ENCODE results near the gene PLEKHA3. TPM values are rescaled to one million over a fixed set of nuclear protein-coding genes. Genes with fewer than 3 reads are reported as not detected.

The PLEKHA3 gene
- total RNA-seq, 1 experiment from 2014 or later = 10.8 TPM

DNA sequence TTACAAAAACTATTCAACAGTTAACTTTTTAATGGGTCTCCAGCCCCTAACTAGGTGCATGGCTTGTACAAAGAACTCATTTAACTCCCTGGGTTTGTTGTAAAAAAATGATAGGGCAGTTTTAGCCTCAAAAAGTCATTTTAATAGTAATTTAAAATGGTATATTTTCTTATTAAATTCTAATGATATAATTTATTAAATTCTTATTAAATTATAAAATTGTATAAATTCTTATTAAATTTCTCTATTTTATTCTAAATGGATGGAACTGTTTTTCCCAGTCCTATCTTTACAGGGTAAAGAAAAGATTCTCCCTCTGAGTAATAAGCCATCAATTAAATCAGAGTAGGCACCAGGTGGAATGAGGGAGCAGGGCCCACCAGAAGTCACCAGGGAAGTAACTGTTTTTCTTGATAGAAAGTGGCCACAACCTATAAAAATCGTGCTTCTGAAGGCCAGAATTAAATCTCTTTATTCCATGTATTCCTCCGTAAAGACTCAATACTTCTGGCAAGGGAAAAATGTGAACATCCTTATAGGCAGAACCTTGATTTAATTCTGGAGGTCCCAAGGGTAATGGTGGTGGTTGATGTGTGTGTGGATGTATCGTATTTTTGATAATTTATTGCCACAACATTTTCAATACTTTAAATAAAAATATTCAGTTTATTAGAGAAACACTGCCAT lies 2.7 kb upstream of the PLEKHA3 start:
- in situ Hi-C loops (cut with HindIII; ENCODE audit: low pct_unique_long_range_greater_than_20kb, low sequenced_read_pairs) = no loop called here
- no peak for DNase-seq (ENCODE audit: low read depth)

DNA sequence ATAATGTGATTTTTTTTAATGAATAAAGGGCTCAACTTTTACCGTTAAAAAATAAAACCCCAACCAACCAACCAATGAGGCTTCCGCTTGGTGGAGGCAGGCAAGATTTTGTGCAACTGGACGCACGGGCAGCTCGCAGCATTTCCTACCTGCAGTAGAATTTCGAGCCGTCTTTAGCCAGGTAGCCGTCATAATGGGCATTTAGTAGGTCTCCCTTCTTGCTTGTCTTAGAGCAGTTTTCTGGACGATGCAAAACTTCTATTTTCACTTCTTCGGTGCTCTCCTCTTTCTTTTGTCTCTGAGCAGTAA lies 2.2 kb upstream of the PLEKHA3 start:
- in situ Hi-C loops (cut with HindIII; ENCODE audit: low pct_unique_long_range_greater_than_20kb, low sequenced_read_pairs) = no loop called here
- no peak for DNase-seq (ENCODE audit: low read depth)

DNA sequence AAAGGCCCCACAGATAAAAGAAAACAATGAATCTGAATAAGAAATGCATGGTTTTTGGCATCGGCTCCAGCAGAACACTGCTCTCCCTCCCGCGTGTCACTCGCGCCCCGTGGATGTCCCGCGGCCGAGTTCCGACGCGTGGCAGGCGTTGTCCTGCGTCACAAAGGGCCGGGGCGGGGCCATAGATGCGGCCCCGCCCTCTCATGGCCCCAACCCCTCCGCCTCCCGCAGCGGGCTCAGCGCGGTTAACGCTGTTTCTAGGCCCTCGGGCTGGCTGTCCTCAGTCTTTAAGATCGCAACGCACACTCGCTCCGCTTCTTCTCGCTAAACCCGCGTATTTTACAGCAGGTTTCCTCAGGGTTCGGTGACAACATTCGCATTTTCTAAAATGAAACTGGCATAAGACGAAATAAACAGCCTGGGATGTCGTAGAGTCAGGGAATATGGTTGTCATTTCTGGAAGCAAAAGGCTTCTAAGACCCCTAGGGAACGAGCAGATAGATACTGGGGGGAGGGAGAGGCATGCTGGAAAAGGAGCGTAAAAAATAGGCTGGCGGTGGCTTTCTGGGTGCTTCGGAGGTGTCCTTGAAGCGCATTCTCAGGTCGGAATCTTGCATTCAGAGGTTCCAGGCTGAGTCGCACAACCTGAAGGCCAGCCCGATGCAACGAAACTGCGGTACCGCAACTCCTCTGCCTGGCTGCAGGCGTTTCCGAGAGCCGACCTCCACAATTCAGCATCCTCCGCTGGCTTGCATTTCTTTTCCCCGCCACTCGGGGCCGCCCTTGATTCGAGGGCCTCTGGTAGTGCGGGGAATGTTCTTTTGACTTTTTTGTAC lies 1.6 kb upstream of the PLEKHA3 start, which contains the start of gene FKBP7:
Gene FKBP7 (minus strand): TSS at position 162 of the 836 bp plus-strand sequence. CDS start 101 bp downstream, at position 61.
- peak; percentile 79 for DNase-seq (ENCODE audit: low read depth)

DNA sequence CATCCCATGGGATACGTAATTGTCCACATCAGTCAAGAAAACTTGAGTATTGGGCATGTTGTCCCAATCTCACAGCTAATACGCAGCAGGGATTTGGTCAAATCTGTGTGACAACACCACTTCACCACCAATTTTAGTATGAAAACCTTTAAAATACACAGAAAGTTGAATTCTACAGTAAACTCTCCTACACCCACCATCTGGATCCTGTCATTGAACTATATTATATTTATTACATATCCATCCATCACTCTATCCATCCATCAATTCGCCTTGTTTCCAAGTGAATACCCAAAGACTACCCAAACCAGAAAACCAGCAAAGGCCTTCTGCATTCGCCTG lies 1.0 kb upstream of the PLEKHA3 start:
- in situ Hi-C loops (cut with HindIII; ENCODE audit: low pct_unique_long_range_greater_than_20kb, low sequenced_read_pairs) = no loop called here
- no peak for DNase-seq (ENCODE audit: low read depth)

More for the DNA sequence above, 1.6 kb upstream of the PLEKHA3 start, which contains the start of gene FKBP7:
- in situ Hi-C loops (cut with HindIII; ENCODE audit: low pct_unique_long_range_greater_than_20kb, low sequenced_read_pairs) = no loop called here

DNA sequence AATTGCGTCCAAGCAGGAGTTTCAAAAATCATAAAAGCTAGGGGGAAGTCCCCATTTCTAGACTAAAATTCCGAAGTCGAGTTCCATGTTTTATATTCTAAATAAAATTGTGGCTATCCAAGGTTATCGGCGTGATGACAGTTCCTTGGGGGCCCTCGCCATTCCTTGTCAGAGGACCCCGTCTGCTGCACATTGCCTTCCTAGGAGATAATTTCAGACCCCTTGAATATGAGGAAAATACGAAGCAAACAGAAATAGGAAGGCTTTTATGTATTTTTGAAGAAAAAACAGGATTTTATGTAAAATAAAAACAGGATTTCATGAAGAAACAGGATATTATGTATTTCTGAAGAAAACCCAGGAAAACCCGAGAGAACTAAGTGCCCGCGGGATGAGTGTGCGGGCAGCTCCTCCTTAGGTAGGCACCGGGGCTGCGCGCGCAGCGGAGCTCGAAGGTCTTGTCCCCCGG lies 465 bp upstream of the PLEKHA3 start:
- no peak for DNase-seq (ENCODE audit: low read depth)
- in situ Hi-C loops (cut with HindIII; ENCODE audit: low pct_unique_long_range_greater_than_20kb, low sequenced_read_pairs) = no loop called here

DNA sequence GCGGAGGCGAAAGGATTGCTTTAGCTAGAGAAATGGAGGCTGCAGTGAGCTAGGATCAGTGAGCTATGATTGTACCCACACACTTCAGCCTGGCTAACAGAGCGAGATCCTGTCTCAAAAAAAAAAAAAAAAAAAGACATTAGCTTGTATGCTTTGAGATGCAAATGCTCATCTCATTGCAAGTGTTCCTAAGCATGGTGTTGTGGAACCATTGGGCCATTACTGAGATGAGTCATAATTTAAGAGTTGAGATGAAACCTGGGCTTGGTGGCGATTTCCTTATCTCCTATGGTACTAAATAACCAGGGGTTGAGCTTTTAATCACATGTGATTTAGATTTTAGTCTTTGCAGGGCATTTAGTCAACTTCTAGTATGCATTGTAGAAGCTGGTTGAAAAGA lies 2.2 kb downstream of the PLEKHA3 start:
- DNase-seq (ENCODE audit: low read depth) = peak; percentile 71
- in situ Hi-C loops (cut with HindIII; ENCODE audit: low pct_unique_long_range_greater_than_20kb, low sequenced_read_pairs) = no loop called here

DNA sequence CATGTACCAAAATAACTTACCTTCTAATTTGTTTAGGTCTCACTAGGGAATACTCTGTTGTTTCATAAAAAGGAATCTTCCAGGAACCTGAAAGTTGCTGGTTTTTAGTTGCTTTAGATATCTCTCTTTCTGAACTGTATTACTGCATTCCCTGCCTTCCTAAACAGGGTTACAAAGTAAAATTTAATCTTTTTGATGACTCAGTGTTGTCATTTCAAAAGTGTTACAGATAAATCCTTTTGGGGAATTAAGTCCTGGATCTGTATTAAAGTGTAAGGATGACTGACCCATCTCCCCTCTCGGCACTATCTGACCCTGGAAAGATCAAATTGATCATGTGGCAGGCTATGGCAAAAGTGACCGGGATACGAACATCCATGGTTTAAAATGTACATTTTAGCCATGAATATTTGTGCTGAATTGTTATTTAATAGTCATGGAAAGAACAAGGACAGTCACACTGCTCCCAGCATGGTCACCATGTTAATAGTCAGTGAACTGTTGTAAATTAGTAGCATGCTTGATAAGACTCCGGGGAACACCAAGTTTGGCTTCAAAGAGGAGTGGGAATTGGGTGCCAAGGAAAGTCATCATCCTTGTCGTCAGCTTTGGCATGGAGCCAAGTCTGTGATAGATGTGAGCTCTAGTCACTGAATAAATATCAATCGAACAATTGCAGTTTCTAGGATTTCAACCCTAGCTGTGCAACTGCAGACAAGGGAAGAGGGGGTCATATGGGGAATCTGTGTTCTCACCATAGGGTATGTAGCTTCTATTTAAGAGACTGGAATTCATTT lies 4.2 kb downstream of the PLEKHA3 start:
- in situ Hi-C loops (cut with HindIII; ENCODE audit: low pct_unique_long_range_greater_than_20kb, low sequenced_read_pairs) = no loop called here
- DNase-seq (ENCODE audit: low read depth) = peak; percentile 40

DNA sequence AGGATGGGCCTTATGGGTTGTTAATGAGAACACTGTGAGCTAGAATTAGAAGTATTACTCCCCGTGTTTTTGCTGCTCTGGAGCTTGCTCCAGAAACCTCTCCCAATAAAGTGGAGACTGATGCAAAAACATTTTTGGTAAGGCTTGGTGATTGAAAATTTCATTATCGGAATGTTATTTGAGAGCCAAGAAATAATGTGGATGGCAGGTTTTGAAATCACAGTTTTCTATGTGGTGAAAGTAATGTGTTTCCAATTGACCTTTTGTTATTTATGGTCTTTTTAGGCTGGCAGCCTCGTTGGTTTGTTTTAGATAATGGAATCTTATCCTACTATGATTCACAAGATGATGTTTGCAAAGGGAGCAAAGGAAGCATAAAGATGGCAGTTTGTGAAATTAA lies 5.1 kb downstream of the PLEKHA3 start:
- no peak for DNase-seq (ENCODE audit: low read depth)
- in situ Hi-C loops (cut with HindIII; ENCODE audit: low pct_unique_long_range_greater_than_20kb, low sequenced_read_pairs) = no loop called here

DNA sequence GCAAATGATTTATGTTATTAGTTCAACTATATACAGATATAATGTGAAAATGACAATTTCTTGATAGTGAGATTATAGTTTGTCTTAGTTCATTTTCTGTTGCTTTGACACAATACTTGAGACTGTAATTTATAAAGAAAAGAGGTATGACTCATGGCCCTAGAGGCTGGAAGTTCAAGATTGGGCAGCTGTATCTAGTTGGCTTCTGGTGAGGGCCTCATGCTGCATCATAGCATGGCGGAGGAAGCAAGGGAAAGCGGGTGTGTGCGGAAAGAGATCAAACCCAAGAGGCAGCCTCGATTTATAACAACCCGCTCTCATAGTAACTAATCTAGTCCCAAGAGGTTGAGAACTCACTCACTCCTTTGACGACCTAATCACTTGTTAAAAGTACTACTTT lies 11.4 kb downstream of the PLEKHA3 start:
- in situ Hi-C loops (cut with HindIII; ENCODE audit: low pct_unique_long_range_greater_than_20kb, low sequenced_read_pairs) = no loop called here
- DNase-seq (ENCODE audit: low read depth) = no peak

DNA sequence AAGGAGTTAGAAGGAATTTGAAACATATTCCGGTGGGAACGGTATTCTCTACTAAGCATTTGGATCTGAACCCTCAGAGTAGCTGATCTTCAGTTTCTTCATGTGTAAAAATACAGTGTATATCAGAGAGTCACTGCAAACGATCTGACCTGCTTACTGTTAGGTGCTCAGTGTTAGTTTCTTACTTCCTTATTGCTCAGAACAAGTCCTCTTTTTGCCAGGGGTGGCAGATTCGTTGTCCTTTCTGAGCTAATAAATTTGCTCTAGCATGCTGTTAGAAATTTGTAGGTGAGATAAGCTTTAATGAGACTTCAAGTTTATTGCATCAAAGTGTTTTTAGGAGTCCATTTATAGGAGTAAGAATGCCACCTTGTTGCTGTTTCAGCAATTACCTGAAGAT lies 15.8 kb downstream of the PLEKHA3 start:
- in situ Hi-C loops (cut with HindIII; ENCODE audit: low pct_unique_long_range_greater_than_20kb, low sequenced_read_pairs) = no loop called here
- DNase-seq (ENCODE audit: low read depth) = no peak

DNA sequence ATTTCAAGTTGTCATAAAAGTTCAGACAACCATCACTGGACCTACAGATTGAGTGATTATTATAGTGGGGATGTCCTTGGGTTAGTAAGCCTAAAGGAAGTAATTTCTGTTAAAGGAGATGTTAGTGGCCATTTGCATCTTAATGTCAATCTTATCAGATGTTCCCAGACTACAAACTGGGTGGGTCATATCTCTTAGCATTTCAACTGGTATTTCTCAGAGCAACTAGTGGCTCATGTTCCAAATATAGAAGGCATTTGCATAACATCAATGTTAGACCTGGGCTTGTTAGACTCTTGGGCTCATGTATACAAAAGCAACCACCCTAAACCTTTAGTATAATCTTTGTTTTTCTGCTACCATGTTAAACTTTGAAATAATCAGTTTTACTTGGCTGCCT lies 17.9 kb downstream of the PLEKHA3 start:
- in situ Hi-C loops (cut with HindIII; ENCODE audit: low pct_unique_long_range_greater_than_20kb, low sequenced_read_pairs) = no loop called here
- DNase-seq (ENCODE audit: low read depth) = no peak

DNA sequence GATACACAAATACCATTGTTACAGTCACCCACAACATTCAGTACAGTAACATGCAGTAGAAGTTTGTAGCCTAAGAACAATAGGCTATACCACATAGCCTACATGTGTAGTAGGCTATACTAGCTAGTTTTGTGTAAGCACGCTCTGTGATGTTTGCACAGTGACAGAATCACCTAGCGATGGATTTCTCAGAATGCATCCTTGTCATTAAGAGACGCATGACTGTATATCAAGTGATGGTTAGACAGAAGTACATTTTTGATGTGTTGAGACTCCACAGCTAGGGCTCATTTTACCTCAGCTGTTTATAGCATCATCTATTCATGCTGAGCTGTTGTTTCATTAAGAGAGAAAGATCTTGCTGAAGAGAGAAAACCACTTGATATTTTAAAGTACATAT lies 19.4 kb downstream of the PLEKHA3 start:
- no peak for DNase-seq (ENCODE audit: low read depth)
- in situ Hi-C loops (cut with HindIII; ENCODE audit: low pct_unique_long_range_greater_than_20kb, low sequenced_read_pairs) = no loop called here

DNA sequence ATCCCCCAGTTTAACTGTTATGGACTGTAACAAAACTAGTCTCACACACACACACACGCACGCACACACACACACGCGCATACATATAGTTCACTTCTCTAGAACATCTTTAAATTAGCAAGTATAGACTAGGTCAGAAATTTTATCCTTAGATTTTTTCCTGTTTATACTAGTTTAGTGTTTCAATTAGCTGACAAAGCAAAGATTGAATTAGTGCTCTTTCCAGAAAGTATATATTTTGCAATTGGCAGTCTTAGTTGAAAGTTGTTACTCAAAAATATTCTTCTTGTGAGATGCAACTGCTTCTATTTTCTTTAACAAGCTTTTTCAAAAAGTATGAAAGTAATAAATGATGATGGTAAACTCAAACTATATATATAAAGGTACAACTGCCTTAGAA lies 22.5 kb downstream of the PLEKHA3 start:
- in situ Hi-C loops (cut with HindIII; ENCODE audit: low pct_unique_long_range_greater_than_20kb, low sequenced_read_pairs) = no loop called here
- DNase-seq (ENCODE audit: low read depth) = no peak

DNA sequence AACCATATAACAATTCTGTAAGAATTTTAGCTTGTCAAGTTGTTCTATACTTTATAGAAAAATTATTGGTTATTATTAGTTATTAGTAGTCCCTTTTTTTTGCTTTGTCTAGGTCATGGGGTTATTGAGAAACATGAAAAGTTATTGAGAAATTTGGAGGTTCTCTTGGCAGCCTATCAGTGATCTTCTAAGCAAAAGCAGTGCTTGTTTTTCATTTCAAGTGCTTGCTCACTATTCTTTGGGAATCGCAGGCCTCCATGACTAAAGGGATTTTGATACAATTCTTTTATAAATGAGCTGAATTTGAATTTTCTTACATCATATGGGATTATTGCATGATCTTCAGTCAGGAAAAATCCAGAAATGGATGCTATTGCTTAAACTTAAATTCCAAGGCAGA lies 25.8 kb downstream of the PLEKHA3 start:
- DNase-seq (ENCODE audit: low read depth) = no peak
- in situ Hi-C loops (cut with HindIII; ENCODE audit: low pct_unique_long_range_greater_than_20kb, low sequenced_read_pairs) = no loop called here

DNA sequence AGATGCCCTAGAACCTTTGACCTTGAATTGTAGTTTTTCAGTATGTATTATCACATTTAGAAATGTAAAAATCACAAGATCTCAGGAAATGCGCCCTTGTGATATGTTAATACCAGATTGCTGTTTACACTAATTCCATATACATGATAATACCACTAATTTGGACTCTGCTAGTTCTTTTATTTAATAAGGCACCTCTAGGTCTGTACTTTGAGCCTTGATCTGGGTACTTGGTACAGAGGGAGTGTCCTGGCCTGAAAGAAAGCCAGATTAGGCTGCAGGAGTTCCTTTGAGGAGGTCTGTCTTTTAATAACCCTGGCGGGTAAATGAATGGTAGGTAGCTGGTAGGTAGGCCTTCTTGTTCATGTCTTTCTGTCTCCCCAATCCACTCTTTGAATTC lies 26.3 kb downstream of the PLEKHA3 start:
- in situ Hi-C loops (cut with HindIII; ENCODE audit: low pct_unique_long_range_greater_than_20kb, low sequenced_read_pairs) = no loop called here
- DNase-seq (ENCODE audit: low read depth) = no peak

DNA sequence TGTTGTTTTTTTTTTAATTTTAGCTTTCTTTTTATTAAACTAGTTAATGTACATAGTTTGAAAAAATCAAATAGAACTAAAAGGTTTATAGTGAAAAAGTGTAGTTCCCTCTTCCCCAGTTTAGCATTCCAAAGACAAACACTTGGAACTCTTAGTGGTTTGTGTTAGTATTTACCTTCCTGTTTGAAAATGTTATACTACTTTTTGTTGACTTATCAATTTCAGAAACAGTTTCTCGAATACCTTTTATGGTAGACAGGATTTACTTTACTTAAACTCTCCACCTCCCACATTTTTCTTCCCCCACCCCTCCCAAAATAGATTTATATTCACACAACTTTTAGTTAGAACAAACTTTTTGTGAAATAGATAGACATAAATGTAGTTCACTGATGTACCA lies 26.7 kb downstream of the PLEKHA3 start:
- DNase-seq (ENCODE audit: low read depth) = no peak
- in situ Hi-C loops (cut with HindIII; ENCODE audit: low pct_unique_long_range_greater_than_20kb, low sequenced_read_pairs) = no loop called here

DNA sequence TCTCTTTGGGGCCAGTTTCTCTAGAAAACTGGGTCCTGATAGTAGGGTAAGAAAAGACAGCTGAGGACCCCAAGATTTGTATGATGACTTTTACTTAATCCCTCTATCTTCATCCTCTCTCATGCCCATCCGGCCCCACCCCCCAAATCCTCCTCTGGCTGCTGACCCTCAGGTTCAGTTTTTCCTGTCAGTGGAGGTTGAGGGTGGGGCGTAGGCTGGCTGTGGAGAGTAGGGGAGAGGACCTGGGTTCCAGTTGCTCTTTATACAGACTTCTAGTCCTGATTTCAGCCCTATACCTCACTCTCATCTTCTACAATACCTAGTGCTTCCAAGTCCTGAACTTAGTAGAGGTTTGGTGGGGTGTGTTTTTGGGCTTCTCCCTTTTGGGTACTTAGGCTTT lies 28.4 kb downstream of the PLEKHA3 start:
- no peak for DNase-seq (ENCODE audit: low read depth)
- in situ Hi-C loops (cut with HindIII; ENCODE audit: low pct_unique_long_range_greater_than_20kb, low sequenced_read_pairs) = no loop called here

DNA sequence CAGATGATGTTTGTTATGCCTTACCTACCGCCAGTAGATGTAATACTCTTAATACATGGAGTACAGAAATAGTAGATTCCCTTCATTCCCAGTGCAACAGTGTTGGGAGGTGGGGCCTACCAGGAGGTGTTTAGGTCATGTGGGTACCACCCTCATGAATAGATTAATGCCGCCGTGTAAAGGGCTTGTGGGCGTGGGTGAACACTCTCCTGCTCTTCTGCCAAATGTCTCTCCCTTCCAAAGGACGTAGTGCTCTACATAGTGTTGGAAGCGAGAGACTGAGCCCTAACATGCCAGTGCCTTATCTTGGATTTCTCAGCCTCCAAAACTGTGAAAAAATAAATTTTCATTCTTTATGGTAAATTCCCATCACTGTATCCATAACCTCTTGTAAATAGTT lies 30.1 kb downstream of the PLEKHA3 start:
- no peak for DNase-seq (ENCODE audit: low read depth)
- in situ Hi-C loops (cut with HindIII; ENCODE audit: low pct_unique_long_range_greater_than_20kb, low sequenced_read_pairs) = no loop called here

DNA sequence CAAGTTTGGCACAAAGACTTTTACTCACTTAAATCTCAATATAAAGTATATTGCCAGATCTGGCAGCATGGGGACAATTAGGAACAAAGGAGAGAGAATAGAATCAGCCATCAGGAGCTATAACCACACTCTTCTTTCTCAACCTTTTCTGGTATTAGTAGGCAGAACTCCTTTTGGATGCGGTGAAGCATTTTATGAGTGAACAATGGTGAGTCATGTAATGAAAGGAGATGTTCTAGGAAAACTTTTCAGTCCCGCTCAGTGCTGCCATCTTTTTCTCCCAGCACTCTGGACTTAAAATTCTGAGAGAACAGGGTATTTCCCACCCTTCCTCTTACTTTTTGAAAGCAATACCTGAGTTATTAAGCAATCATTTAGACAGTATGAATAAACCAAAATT lies 32.2 kb downstream of the PLEKHA3 start:
- DNase-seq (ENCODE audit: low read depth) = peak; percentile 59
- in situ Hi-C loops (cut with HindIII; ENCODE audit: low pct_unique_long_range_greater_than_20kb, low sequenced_read_pairs) = no loop called here
